IMR-90 (cell line): ENCODE results near the gene RARRES1. TPM values are rescaled to one million over a fixed set of nuclear protein-coding genes. Genes with fewer than 3 reads are reported as not detected.

Experiments used
- ATAC-seq: fragments of 200-7000 bp; cut with Tn5 transposase; 2 replicates; pipeline ENCODE4 v1.9.1; 2020; ENCODE audit warnings: low read depth, mild to moderate bottlenecking, moderate library complexity
- BruUV-seq: library from RNA; stranded (reverse); fragments of 400-500 nt; replicated peaks from 2 replicates; lab custom pipeline; 2021; lab: Mats Ljungman, UMichigan
- CTCF ChIA-PET: fragments of 300-600 bp; formaldehyde crosslinking; extraction: SDS; loops from one replicate; lab custom pipeline; 2021; ENCODE audit warnings: antibody characterized with exemption; lab: Yijun Ruan, JAX
- POLR2A ChIA-PET: fragments of 300-600 bp; sonication (Branson Sonifier 250); formaldehyde crosslinking; loops from one replicate; lab custom pipeline; 2022; ENCODE audit warnings: antibody characterized with exemption; ENCODE audit not compliant: unreplicated experiment; lab: Charles Lee
- DNase-seq: peaks from one replicate; pipeline ENCODE4 v3.0.0; 2013
- H2AFZ ChIP-seq: replicated peaks from 2 replicates; pipeline ENCODE3; 2013; ENCODE audit warnings: low read length, mild to moderate bottlenecking; ENCODE audit not compliant: poor library complexity
- H2AK5ac ChIP-seq: 2 replicates; pipeline ENCODE4 v1.6.1; 2013; ENCODE audit warnings: low read depth, low read length, inconsistent platforms
- H2AK9ac ChIP-seq: replicated peaks from 2 replicates; pipeline ENCODE3; 2013; ENCODE audit warnings: mild to moderate bottlenecking, low read depth, low read length, moderate library complexity; ENCODE audit not compliant: poor library complexity
- H2BK120ac ChIP-seq: 2 replicates; pipeline ENCODE4 v1.6.1; 2013; ENCODE audit warnings: low read depth, low read length, inconsistent platforms
- H2BK15ac ChIP-seq: 3 replicates; pipeline ENCODE4 v1.6.1; 2013; ENCODE audit warnings: low read depth, low read length, inconsistent platforms
- H2BK20ac ChIP-seq: 2 replicates; pipeline ENCODE4 v1.6.1; 2013; ENCODE audit warnings: low read depth, mild to moderate bottlenecking, inconsistent platforms, low read length, moderate library complexity
- H2BK5ac ChIP-seq: 2 replicates; pipeline ENCODE4 v1.6.1; 2013; ENCODE audit warnings: mild to moderate bottlenecking, low read depth, low read length, inconsistent platforms; ENCODE audit not compliant: poor library complexity, severe bottlenecking
- H3K14ac ChIP-seq: replicated peaks from 2 replicates; pipeline ENCODE4 v1.6.1; 2013; ENCODE audit warnings: low read depth, low read length, inconsistent platforms
- H3K18ac ChIP-seq: 2 replicates; pipeline ENCODE4 v1.6.1; 2013; ENCODE audit warnings: low read depth, low read length, control low read depth
- H3K23ac ChIP-seq: 2 replicates; pipeline ENCODE4 v1.6.1; 2013; ENCODE audit warnings: low read depth, low read length, inconsistent platforms
- H3K27ac ChIP-seq: 2 replicates; pipeline ENCODE4 v1.5.1; 2013; ENCODE audit warnings: mild to moderate bottlenecking, control low read depth, low read length; ENCODE audit not compliant: insufficient read depth
- H3K27me3 ChIP-seq: 2 replicates; pipeline ENCODE4 v1.6.1; 2013; ENCODE audit warnings: low read length; ENCODE audit not compliant: control insufficient read depth, insufficient read depth
- H3K36me3 ChIP-seq: 2 replicates; pipeline ENCODE4 v1.6.1; 2013; ENCODE audit warnings: low read length, mixed read lengths; ENCODE audit not compliant: control insufficient read depth, insufficient read depth
- H3K4ac ChIP-seq: 2 replicates; pipeline ENCODE4 v1.6.1; 2013; ENCODE audit warnings: low read depth, low read length, inconsistent platforms
- H3K4me1 ChIP-seq: 2 replicates; pipeline ENCODE4 v1.6.1; 2013; ENCODE audit warnings: low read length, mixed read lengths; ENCODE audit not compliant: control insufficient read depth, insufficient read depth
- H3K4me2 ChIP-seq: 2 replicates; pipeline ENCODE4 v1.6.1; 2013; ENCODE audit warnings: low read depth, mild to moderate bottlenecking, control low read depth, low read length, moderate library complexity
- H3K4me3 ChIP-seq: 2 replicates; pipeline ENCODE4 v1.5.1; 2013; ENCODE audit warnings: low read depth, mild to moderate bottlenecking, control low read depth, low read length, moderate library complexity; ENCODE audit not compliant: insufficient read depth
- H3K56ac ChIP-seq: 2 replicates; pipeline ENCODE4 v1.6.1; 2013; ENCODE audit warnings: low read length, inconsistent platforms; ENCODE audit not compliant: insufficient read depth; ENCODE audit errors: extremely low read depth
- H3K79me1 ChIP-seq, 2 experiments: 2 replicates each; pipeline ENCODE4 v1.6.1; 2013; ENCODE audit warnings: low read length in 2 of 2, inconsistent platforms in 1 of 2, low read depth in 1 of 2
- H3K9ac ChIP-seq: 2 replicates; pipeline ENCODE4 v1.6.1; 2013; ENCODE audit warnings: low read depth, low read length, control low read depth
- H3K9me1 ChIP-seq: 2 replicates; pipeline ENCODE4 v1.6.1; 2013; ENCODE audit warnings: low read length, inconsistent platforms; ENCODE audit not compliant: insufficient read depth
- H3K9me3 ChIP-seq: 2 replicates; pipeline ENCODE4 v1.6.1; 2013; ENCODE audit warnings: low read length; ENCODE audit not compliant: control insufficient read depth, insufficient read depth
- H4K20me1 ChIP-seq: 2 replicates; pipeline ENCODE4 v1.6.1; 2013; ENCODE audit warnings: low read length, inconsistent platforms; ENCODE audit not compliant: insufficient read depth
- H4K5ac ChIP-seq: 2 replicates; pipeline ENCODE4 v1.6.1; 2013; ENCODE audit warnings: mild to moderate bottlenecking, low read depth, low read length, control low read depth
- H4K8ac ChIP-seq, 2 experiments: 2 replicates each; pipeline ENCODE4 v1.6.1; 2013; ENCODE audit warnings: low read depth in 2 of 2, low read length in 2 of 2, control low read depth in 1 of 2, inconsistent platforms in 1 of 2
- H4K91ac ChIP-seq: 2 replicates; pipeline ENCODE4 v1.6.1; 2013; ENCODE audit warnings: low read depth, low read length, inconsistent platforms; ENCODE audit not compliant: insufficient read depth
- MXI1 ChIP-seq: IDR thresholded peaks from 2 replicates; pipeline ENCODE4 v1.6.1; 2012; ENCODE audit warnings: low read depth, mild to moderate bottlenecking, low read length, moderate library complexity, borderline replicate concordance
- WGBS, 2 experiments: methylation state at CpG; one replicate each; pipeline versions ENCODE4 v1.1.5 to v1.1.7; 2013; ENCODE audit warnings: missing lambda C conversion rate in 2 of 2; ENCODE audit not compliant: insufficient read length in 1 of 2; ENCODE audit errors: extremely low coverage in 2 of 2; 5-methylcytosine and 5-hydroxymethylcytosine counted together
- dilution Hi-C: fragments of 300-500 bp; cut with HindIII; formaldehyde crosslinking; loops from one replicate; pipeline ENCODE4 v1.14.3; 2018; ENCODE audit warnings: low sequenced_read_pairs; ENCODE audit not compliant: unreplicated experiment
- in situ Hi-C: fragments of 300-500 bp; cut with MboI; formaldehyde crosslinking; loops from 3 replicates; pipeline ENCODE4 v1.14.3; 2019; ENCODE audit warnings: low sequenced_read_pairs, inconsistent platforms, mixed read lengths
- intact Hi-C: fragments of 100-400 bp; cut with micrococcal nuclease; formaldehyde crosslinking; loops from 2 replicates; pipeline ENCODE4 v1.10.0; 2022
- polyA plus RNA-seq, 3 experiments: library from polyadenylated mRNA; depleted of rRNA; stranded (reverse); fragments of >200 nt; gene quantifications; 2 replicates each; pipeline ENCODE4 v1.2.3, GENCODE V29; 2012; ENCODE audit warnings: low replicate concordance in 1 of 3
- total RNA-seq: library from RNA; depleted of rRNA; stranded (reverse); fragments of >200 nt; gene quantifications from 2 replicates; pipeline ENCODE4 v1.2.3, GENCODE V29; 2012
- TF ChIP-seq, protein P1 (sequence below): conservative IDR thresholded peaks from 2 replicates; pipeline ENCODE4 v1.5.1; 2012; ENCODE audit warnings: mild to moderate bottlenecking, low read depth, low read length, improper control_type of control experiment

The RARRES1 gene
- total and polyA plus RNA-seq, 2 of the 4 experiments (the other 2 are of a cell fraction) = 0.90 to 3.0 TPM

DNA sequence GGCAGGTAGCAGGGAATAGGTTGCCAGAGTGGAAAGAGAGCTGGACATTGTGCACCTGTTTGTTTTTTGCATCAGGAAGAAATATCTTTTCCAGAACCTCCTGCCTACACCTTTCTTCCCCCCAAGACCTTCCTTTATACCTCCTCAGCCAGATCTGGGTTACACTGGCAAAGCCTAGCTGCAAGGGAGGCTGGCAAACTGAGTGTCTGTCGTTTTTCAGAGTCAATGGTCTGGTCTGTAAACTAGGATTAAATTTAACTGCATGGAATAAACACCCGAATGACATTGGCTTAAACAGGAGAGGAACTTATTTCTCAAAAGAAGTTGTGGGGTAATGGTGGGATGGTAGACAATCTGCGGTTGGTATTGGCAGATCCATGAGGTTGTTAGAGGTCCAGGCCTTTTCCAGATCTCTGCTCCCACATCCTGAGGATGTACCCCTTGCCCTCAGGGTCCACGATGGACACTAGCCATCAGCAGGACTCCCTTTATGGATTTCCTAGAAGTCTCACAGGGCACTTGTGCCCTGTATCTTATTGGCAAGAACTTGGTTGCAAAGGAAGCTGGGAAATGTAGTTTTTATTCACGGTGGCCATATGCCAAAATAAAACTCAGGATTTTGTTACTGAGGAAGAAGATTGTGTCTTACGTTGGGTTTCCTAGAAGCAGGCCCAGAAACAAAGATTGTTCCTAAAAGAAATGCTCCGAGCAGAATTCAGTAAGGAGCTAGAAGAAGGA, 3.2 kb upstream of the RARRES1 start:
- Histone ChIP-seq H4K5ac (no peak overlapping the region), H2AK5ac (no peak overlapping the region), H3K9ac (no peak overlapping the region), H3K4me3 (no peak overlapping the region), H3K9me3 (peaks cover 9% of the 10 kb centered on the region), H3K27me3 (no peaks in the 10 kb centered on the region), H3K4me2 (no peak overlapping the region), H4K91ac (no peak overlapping the region), H2BK120ac (no peak overlapping the region), H3K23ac (no peak overlapping the region), H2BK5ac (no peak overlapping the region), H3K9me1 (peaks cover 13% of the 10 kb centered on the region), H4K20me1 (no peaks in the 10 kb centered on the region), H2AK9ac (no peak overlapping the region), H3K4ac (no peak overlapping the region), H3K4me1 (peaks cover 26% of the 10 kb centered on the region), H3K27ac (no peak overlapping the region), H3K18ac (no peak overlapping the region), H2AFZ (no peak overlapping the region), H2BK15ac (no peak overlapping the region), H3K36me3 (peaks cover 3% of the 10 kb centered on the region; the same call in 1 of the 2 replicates), H2BK20ac (no peak overlapping the region), H4K8ac (no peak overlapping the region), H3K79me1 (peaks cover 4 to 5% of the 10 kb centered on the region in 2 experiments; a peak in 2 of 4 replicates), H3K14ac (no peak overlapping the region), H3K56ac (no peak overlapping the region)
- TF ChIP-seq, protein P1, sequence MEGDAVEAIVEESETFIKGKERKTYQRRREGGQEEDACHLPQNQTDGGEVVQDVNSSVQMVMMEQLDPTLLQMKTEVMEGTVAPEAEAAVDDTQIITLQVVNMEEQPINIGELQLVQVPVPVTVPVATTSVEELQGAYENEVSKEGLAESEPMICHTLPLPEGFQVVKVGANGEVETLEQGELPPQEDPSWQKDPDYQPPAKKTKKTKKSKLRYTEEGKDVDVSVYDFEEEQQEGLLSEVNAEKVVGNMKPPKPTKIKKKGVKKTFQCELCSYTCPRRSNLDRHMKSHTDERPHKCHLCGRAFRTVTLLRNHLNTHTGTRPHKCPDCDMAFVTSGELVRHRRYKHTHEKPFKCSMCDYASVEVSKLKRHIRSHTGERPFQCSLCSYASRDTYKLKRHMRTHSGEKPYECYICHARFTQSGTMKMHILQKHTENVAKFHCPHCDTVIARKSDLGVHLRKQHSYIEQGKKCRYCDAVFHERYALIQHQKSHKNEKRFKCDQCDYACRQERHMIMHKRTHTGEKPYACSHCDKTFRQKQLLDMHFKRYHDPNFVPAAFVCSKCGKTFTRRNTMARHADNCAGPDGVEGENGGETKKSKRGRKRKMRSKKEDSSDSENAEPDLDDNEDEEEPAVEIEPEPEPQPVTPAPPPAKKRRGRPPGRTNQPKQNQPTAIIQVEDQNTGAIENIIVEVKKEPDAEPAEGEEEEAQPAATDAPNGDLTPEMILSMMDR = no peak
- no peak for TF ChIP-seq MXI1
- no TSS peak for BruUV-seq
- CTCF ChIA-PET = interaction anchor here (0.6 to 1.0 kb wide), 2 partner anchors 8 to 35 kb away, joined by 3 read pairs; no protein-coding TSS in a partner anchor
- ATAC-seq = no peak
- dilution Hi-C loops (no loop called here), in situ Hi-C loops (no loop called here), intact Hi-C loops (no loop called here)
- 57% methylated on average over 2 of the region's 7 CpGs; no CpG with 5 or more reads in 1 of the 2 experiments for WGBS, 2 experiments
- DNase-seq = no peak
- POLR2A ChIA-PET = no interaction called here
